HG03097 (cell line): Measurements from ENCODE around the gene EPHA1.

ENCODE experiments used
- ATAC-seq: cut with Tn5 transposase; IDR thresholded peaks from one replicate; pipeline ENCODE4 v1.9.1; 2021; ENCODE audit not compliant: unreplicated experiment, low FRiP score

Gene EPHA1

DNA sequence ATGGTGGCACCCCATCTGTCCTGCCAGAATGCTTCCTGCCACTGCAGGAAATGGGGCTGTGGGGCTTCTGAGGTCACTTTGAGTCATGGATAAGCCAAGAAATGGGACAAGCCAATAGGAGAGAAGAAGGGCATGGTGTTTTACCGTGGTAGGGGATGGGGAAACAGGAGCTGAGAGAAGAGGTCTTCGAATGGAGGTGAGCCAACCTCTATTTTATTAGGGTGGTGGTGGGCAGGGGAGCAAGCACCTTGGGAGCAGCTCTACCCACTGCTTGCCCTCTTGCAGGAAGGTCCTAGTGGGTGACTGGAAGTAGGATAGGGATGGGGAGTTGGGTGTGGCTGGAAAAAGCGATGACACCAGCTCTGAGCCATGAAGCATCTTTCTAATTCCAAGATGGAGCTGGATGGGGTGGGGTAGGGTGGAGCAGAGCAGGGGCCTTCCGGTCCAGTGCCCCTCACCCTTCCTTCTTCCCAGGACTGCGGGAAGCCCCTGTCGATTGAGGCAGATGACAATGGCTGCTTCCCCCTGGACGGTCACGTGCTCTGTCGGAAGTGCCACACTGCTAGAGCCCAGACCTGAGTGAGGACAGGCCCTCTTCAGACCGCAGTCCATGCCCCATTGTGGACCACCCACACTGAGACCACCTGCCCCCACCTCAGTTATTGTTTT is 18.4 kb downstream of the EPHA1 start:
- ATAC-seq: no peak

DNA sequence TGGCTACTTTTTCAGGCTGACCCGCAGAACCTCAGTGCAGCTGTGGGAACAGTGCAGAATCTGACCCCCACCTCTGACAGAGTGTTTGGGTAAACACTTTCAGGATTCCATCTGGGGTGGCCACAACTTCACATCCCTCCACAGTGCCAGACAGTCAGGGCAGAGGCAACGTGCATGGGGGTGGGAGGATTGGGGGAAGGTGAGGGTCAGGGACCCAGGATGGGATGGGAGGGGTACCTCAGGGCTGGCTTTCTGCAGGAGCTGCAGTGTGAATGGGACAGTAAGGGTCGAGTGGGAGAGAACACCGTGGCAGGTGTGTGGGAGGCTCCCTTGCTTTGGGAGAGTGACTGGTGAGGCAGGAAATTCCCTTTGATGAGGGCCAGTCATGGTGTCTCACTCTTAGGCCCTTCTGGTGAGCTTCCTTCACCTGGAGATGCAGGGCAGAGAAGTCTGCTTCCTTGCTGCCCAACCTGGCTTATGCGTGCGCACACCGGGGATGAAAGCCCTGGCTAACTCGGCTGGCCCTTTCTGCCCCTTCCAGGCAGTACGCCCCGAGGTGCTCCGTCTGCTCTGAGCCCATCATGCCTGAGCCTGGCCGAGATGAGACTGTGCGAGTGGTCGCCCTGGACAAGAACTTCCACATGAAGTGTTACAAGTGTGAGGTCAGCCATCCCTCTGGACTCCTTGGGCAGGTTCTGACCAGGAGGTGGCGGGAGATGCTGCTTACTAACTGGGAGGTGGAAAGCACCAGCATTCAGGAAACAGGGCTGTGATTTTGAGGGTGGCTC is 19.1 kb downstream of the EPHA1 start:
- ATAC-seq: no peak

DNA sequence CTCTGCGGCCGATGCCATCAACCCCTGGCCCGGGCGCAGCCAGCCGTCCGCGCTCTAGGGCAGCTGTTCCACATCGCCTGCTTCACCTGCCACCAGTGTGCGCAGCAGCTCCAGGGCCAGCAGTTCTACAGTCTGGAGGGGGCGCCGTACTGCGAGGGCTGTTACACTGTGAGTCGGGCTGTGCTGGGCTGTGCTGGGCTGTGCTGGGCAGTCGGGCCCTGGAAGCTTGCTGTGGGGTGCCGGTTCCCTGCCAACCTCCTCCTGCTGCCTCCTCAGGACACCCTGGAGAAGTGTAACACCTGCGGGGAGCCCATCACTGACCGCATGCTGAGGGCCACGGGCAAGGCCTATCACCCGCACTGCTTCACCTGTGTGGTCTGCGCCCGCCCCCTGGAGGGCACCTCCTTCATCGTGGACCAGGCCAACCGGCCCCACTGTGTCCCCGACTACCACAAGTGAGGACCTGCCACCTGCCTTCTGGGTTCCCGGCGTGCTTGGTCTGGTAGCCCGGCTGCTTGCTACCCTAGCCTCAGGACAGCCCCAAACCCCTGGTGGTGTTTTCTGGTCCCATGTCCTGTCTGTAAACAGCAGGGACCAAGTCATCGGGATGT is 20.1 kb downstream of the EPHA1 start:
- no peak for ATAC-seq

DNA sequence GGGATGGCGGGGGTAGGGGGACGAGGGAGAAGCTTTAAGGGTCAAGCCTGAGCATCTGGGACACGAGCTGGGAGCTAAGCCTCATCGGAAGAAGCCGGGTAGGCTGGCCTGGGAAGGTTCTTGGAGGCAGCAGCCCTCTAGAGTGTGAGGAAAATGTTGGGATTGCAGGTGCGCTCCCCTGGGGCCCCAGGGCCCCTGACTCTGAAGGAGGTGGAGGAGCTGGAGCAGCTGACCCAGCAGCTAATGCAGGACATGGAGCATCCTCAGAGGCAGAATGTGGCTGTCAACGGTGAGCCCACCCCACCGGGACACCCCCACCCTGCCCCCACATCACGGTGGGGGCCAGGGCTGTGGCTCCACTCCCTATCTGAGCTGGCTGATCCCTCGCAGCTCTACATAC is 20.6 kb downstream of the EPHA1 start:
- ATAC-seq: no peak

DNA sequence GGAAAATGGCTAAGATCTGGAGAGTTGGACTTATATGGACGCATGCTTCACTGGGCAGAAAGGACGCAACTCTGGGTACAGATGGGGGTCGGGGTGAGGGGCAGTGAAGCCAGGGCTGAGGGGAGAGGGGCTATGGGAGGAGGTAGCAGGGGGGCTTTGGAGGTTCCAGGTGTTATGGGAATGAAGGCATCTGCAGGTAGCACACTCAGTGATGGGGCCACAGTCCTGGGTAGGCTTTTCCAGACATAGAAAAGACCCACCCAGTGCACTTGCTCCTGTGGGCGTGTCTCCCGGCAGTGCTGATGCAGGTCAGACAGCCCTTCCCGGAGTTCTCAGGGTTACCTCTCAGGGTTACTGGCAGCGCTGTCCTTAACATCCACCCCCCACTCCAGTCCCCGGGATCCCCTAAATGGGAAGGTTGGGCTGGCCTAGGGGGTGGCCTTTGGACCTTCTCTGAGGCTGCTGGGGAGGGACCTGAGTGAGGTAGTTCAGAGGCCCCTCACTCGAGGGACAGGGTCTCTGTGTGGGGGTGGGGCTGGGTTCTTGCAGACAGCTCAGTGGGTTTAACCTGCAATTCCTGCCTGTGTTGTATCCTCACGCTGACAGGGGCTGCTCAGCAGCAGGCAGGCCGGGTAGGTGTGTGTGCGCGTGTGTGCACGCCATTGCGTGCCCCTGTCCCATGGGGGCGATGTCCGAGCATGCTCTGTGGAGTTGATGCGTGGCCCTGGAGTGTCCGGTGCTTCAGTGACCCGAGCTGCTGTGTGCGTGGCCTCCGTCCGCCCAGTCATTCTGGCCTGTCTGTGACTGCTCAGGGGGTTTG is 21.3 kb downstream of the EPHA1 start:
- ATAC-seq: no peak

GRCh38 chr7:143385891-143386781 is 22.5 kb downstream of the EPHA1 start:
- ATAC-seq: peak; percentile 48

DNA sequence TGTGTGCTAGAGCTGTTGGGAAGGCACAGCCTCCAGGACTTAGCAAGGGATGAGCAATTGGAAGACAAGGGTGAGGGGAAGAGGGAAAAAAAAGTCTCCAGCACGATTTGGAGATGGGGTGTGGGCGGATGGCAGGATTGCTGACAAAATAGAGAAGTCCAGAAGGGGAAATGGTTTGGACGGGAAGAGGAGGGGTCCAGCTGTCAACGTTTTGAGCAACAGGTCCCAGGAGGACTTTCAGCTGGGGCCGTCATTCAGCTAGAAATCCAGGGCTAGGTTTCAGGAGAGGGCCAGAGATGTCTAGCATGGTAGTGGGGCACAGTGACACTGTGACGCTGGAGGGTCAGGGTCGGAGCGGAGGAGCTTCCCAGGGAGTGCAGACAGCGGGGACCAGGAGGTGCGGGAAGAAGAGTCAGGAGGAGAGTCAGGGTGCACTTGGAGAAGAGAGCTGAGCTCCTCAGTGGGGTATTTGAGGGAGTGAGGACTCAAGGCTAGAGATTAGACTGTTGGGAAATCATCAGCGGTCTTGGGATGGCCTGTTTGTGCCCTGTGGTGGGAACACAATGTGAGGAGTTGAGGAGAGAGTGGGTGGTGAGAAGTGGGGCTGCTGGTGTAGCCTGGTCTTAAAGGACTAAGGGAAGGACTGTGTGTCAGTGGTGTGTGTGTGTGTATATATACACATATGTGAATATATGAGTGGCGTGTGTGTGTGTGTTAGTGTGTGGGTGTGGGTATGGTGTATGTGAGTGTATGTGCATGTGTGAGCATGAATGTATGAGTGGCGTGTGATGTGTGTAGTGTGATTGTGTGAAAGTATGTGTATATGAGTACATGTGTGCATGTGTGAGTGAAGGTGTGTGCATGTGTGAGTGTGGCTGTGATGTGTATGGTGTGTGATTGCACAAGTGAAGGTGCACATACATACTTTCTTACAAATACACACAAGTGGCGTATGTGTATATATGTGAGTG is 23.7 kb downstream of the EPHA1 start:
- ATAC-seq: no peak

- no peak for ATAC-seq
Observed at GRCh38 chr7:143384148-143384547, 24.5 kb downstream of the EPHA1 start.

DNA sequence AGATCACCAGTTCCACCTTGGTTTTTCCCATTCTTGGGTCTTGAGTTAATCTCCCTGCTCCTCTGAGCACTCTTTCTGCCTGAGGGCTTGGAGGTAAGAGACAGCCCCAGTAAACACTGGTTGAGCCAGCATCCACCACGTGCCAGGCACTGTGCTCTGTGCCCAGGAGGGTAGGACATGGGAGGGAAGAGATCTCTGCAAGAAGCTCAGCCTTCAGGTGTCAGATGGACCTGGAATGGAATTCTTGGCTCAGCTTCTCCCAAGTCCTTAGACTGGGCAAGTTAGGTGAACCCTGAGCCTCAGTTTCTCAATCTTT is 25.1 kb downstream of the EPHA1 start:
- ATAC-seq: no peak

GRCh38 chr7:143382791-143383641 is 25.6 kb downstream of the EPHA1 start:
- ATAC-seq: no peak

- ATAC-seq: no peak
Observed at GRCh38 chr7:143382126-143382790, 26.4 kb downstream of the EPHA1 start.

GRCh38 chr7:143381427-143382125 is 27.1 kb downstream of the EPHA1 start:
- peak; percentile 8 for ATAC-seq

- ATAC-seq: peak; percentile 70
Observed at GRCh38 chr7:143380646-143381426, 27.8 kb downstream of the EPHA1 start, which contains the start of gene ZYX. TSS of gene ZYX (plus strand) at chr7:143381345. CDS start at chr7:143381572, 227 bp downstream.

DNA sequence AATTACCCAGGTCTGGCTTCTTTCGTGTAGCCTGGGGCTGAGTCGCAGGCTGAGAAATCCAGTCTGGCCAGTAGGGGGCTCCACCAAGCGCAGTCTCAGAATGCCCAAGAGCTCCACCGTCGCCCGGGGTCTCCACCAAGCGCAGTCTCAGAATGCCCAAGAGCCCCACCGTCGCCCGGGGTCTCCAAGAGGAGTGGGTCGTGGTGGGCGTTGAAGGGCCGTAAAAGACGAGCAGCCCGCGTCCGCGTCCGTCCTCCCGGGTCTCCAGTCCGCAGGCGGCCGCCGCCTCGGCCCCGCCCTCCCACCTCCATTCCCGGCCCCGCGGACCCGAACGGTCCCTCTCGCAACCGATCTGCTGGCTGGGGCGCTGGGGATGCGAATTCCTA is 28.4 kb downstream of the EPHA1 start:
- ATAC-seq: peak; percentile 52

- no peak for ATAC-seq
Observed at GRCh38 chr7:143379611-143380259, 28.9 kb downstream of the EPHA1 start.

- ATAC-seq: no peak
Observed at GRCh38 chr7:143376396-143376795, 32.3 kb downstream of the EPHA1 start.
